HFFc6 (cell line): ENCODE data around the gene S100A6. TPM values are rescaled to one million over a fixed set of nuclear protein-coding genes. Genes with fewer than 3 reads are reported as not detected.

Experiments
- DNase-seq: peaks from one replicate; pipeline ENCODE4 v3.0.0-alpha.2; 2018
- H3K27ac Mint-ChIP-seq: 2 replicates; pipeline ENCODE4 v1.8.0; 2020; ENCODE audit warnings: mild to moderate bottlenecking, mixed read lengths
- H3K27me3 Mint-ChIP-seq: 2 replicates; pipeline ENCODE4 v1.8.0; 2021; ENCODE audit warnings: mild to moderate bottlenecking, moderate library complexity, mixed read lengths; ENCODE audit not compliant: insufficient read depth
- H3K36me3 Mint-ChIP-seq: 2 replicates; pipeline ENCODE4 v1.8.0; 2021; ENCODE audit warnings: low read depth, mixed read lengths
- H3K4me1 Mint-ChIP-seq: 2 replicates; pipeline ENCODE4 v1.8.0; 2020; ENCODE audit warnings: low read depth, mixed read lengths
- H3K4me3 Mint-ChIP-seq: 2 replicates; pipeline ENCODE4 v1.8.0; 2020; ENCODE audit warnings: mild to moderate bottlenecking, moderate library complexity, mixed read lengths
- H3K9me3 Mint-ChIP-seq: 2 replicates; pipeline ENCODE4 v1.8.0; 2020; ENCODE audit warnings: mild to moderate bottlenecking, mixed read lengths
- CTCF ChIP-seq: fragments of 200-600 bp; sonication (generic); IDR thresholded peaks from 2 replicates; pipeline ENCODE4 v1.5.0; 2021; ENCODE audit warnings: antibody characterized with exemption, mild to moderate bottlenecking
- total RNA-seq, 6 experiments: library from RNA; stranded (reverse); fragmentation: NEBNext Ultra II Directional; extraction: Animal tissue kit (Norgen Biotek cat#: 25700); gene quantifications; 2 replicates in 1 of 6; 3 replicates in 5 of 6; pipeline ENCODE4 v1.2.3, GENCODE V29; 2021

Gene S100A6
- total RNA-seq, 6 experiments from 2014 or later, result 1,971 to 2,311 (median 2,129) TPM

- Mint-ChIP-seq H3K4me3 (peak overlapping the region; percentile 97), H3K36me3 (peaks cover 19% of the 10 kb centered on the region), H3K27me3 (peaks cover 14% of the 10 kb centered on the region), H3K27ac (peak overlapping the region; percentile 97), H3K9me3 (no peaks in the 10 kb centered on the region), H3K4me1 (peaks cover 60% of the 10 kb centered on the region)
- TF ChIP-seq CTCF, result peak; percentile 95
- peak; percentile 85 for DNase-seq
Observed at GRCh38 chr1:153532769-153533599, 2.8 kb downstream of the S100A6 start.

GRCh38 chr1:153532181-153532580 is 3.6 kb downstream of the S100A6 start:
- peaks cover 19% of the 10 kb centered on the region for H3K36me3 Mint-ChIP-seq
- peak overlapping the region; percentile 97 for H3K27ac Mint-ChIP-seq
- no peaks in the 10 kb centered on the region for H3K9me3 Mint-ChIP-seq
- peaks cover 61% of the 10 kb centered on the region for H3K4me1 Mint-ChIP-seq
- no peak for DNase-seq
- peak overlapping the region; percentile 97 for H3K4me3 Mint-ChIP-seq
- peaks cover 14% of the 10 kb centered on the region for H3K27me3 Mint-ChIP-seq
- no peak for TF ChIP-seq CTCF

- Mint-ChIP-seq H3K4me3 (no peak overlapping the region), H3K27ac (peak overlapping the region; percentile 67), H3K36me3 (peaks cover 19% of the 10 kb centered on the region), H3K4me1 (peaks cover 61% of the 10 kb centered on the region), H3K9me3 (no peaks in the 10 kb centered on the region), H3K27me3 (peaks cover 14% of the 10 kb centered on the region)
- no peak for DNase-seq
- no peak for TF ChIP-seq CTCF
Observed at GRCh38 chr1:153531638-153532037, 4.2 kb downstream of the S100A6 start.

- no peak overlapping the region; the same call in 1 of the 2 replicates for H3K27ac Mint-ChIP-seq
- no peak for DNase-seq
- peaks cover 47% of the 10 kb centered on the region for H3K4me1 Mint-ChIP-seq
- no peak overlapping the region for H3K4me3 Mint-ChIP-seq
- H3K9me3 Mint-ChIP-seq, result no peaks in the 10 kb centered on the region
- no peaks in the 10 kb centered on the region for H3K36me3 Mint-ChIP-seq
- TF ChIP-seq CTCF, result no peak
- no peaks in the 10 kb centered on the region for H3K27me3 Mint-ChIP-seq
Observed at GRCh38 chr1:153527683-153528040, 8.1 kb downstream of the S100A6 start.

- no peaks in the 10 kb centered on the region for H3K36me3 Mint-ChIP-seq
- H3K9me3 Mint-ChIP-seq, result no peaks in the 10 kb centered on the region
- H3K27me3 Mint-ChIP-seq, result no peaks in the 10 kb centered on the region
- H3K27ac Mint-ChIP-seq, result 0 out of 2 replicates have a peak overlapping the region, but pooled peaks have one; percentile 6
- DNase-seq, result no peak
- no peak overlapping the region for H3K4me3 Mint-ChIP-seq
- peaks cover 42% of the 10 kb centered on the region for H3K4me1 Mint-ChIP-seq
- no peak for TF ChIP-seq CTCF
Observed at GRCh38 chr1:153527023-153527682, 8.6 kb downstream of the S100A6 start.
